ENCODE measurements around the gene LRIG1.

LRIG1 gene

GRCh38 chr3:66353039-66353438 lies 147.8 kb downstream of the LRIG1 start:
- DNase-seq (ENCODE audit: low read depth), result no peak

- DNase-seq (ENCODE audit: low read depth), result no peak
Measured at GRCh38 chr3:66350601-66351000, 150.2 kb downstream of the LRIG1 start.

- no peak for DNase-seq (ENCODE audit: low read depth)
Measured at GRCh38 chr3:66348704-66349103, 152.1 kb downstream of the LRIG1 start.

GRCh38 chr3:66344848-66345578 lies 155.8 kb downstream of the LRIG1 start:
- no peak for DNase-seq (ENCODE audit: low read depth)

GRCh38 chr3:66344391-66344811 lies 156.4 kb downstream of the LRIG1 start:
- no peak for DNase-seq (ENCODE audit: low read depth)

- no peak for DNase-seq (ENCODE audit: low read depth)
Measured at GRCh38 chr3:66342717-66343356, 158.0 kb downstream of the LRIG1 start.

- no peak for DNase-seq (ENCODE audit: low read depth)
Measured at GRCh38 chr3:66338927-66339326, 161.9 kb downstream of the LRIG1 start.

GRCh38 chr3:66336333-66336766 lies 164.5 kb downstream of the LRIG1 start:
- DNase-seq (ENCODE audit: low read depth), result no peak

- no peak for DNase-seq (ENCODE audit: low read depth)
Measured at GRCh38 chr3:66335671-66336070, 165.2 kb downstream of the LRIG1 start.

Data from stimulated activated CD8-positive, alpha-beta memory T cell treated with anti-CD3 and anti-CD28 coated beads, Interleukin-12 subunit alpha, Interleukin-12 subunit beta, amount 100 ng/mL, for 4 hours (primary cell).